LoVo (cell line): ENCODE results near the gene STK17B.
A peak's percentile ranks its signal among the peaks of the same experiment; 100 is the strongest.

ENCODE experiments used
- DNase-seq: peaks from one replicate; pipeline ENCODE4 v3.0.0-alpha.2; 2016; ENCODE audit warnings: low spot score

The STK17B gene

GRCh38 chr2:196155575-196155974, 15.8 kb downstream of the STK17B start:
- no peak for DNase-seq

DNA sequence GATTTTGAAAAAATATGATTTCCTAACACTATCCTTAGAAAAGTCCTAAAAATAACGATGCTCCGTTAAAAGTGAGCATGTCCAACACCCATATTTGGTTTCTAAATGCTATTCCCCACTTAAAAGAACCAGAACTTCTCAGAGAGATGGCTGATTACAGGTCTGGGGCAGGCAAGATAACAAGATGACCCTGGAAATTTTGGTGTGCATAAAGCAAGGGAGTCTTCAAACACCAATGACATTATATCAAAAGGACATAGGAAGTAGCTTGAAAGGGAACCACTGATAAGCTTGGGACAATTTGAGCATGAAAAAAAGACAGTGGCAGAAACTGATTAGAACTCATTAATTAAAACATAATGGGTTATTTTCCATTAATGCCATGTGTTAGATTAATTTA, 17.9 kb downstream of the STK17B start:
- no peak for DNase-seq

GRCh38 chr2:196149948-196150347, 21.4 kb downstream of the STK17B start:
- no peak for DNase-seq

GRCh38 chr2:196148736-196149135, 22.6 kb downstream of the STK17B start:
- DNase-seq = no peak

DNA sequence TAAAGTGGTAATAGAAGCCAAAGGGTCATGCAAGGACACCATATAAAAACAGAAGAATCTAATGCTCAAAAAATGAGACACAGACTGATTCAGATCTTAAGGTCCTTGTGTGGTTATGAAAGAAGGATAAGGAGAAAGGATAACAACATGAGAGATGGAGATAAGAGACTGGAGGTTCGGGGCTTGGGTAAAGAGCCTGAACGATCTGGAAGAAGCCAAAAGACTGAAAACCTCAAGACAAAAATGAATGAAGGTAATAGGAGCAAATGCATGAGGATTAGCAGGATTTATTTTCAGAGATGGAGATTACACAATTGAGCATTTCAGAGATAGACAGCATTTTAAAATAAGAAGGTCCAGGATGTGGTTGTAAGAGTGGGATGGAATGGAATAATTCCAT, 26.1 kb downstream of the STK17B start:
- no peak for DNase-seq

DNA sequence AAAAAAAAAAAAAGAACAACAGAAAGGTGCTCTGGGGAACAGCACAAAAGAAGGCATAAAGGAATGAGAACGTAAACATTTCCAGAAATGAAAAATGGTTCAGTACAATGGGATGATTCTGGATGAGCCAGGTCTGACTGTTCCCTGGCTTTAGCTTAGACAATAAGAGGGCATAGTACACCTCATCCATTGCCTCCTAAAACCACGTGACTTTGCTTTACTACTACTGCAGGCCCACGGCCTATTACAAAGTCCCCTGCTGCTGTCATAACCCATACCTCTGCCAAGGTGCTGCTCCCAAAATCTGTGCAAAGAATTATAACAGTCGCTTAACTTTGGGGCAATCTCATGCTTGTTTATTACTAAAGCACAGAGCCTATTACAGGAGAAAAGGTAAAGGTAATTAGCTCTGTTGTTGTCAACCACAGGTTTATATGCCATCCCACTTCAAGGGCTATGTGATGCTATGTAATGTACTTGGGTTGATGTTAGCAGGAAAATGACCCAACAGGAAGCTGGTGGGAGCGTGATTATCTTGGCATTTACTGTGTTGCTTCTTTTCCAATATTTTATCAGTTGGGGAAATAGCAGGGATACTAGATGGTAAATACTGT, 26.8 kb downstream of the STK17B start:
- no peak for DNase-seq

DNA sequence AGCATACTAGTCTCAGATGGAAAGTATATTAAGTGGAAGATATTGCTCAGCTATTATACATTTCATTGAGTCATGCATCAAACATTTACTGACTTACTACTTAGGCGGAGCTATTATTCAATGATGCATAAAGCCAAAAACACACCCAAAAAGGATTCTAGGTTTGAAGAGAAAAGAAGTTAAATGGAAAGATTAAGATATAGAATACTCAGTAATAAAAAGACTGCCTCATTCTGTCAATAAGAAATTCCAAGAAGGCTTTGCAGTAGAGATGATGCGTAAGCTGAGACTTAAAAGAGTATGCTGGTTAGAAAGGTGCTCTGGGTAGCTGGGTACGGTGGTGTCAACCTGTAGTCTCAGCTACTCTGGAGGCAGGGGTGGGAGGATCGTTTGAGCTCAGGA, 27.6 kb downstream of the STK17B start:
- no peak for DNase-seq

- DNase-seq = no peak
These were observed 28.6 kb downstream of the STK17B start for GRCh38 chr2:196142825-196143224.

DNA sequence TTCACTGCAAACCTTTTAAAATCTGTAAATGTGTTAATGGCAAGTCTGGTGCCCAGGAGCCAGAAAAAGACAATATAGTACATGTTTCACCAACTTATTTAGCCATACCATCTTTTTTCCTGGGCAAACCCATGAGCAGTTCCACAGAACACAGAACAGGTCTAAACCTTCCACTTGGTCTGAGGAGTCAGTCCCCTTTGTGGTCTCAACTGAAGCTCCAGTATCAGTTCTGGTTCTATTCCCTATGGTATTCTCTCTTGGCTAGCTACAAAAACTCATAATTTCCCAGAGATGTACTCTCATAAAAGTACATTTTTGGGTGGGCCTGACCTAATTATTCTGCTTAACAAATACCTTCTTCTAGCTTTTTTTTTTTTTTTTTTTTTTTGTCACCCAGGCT, 31.2 kb downstream of the STK17B start:
- no peak for DNase-seq

- no peak for DNase-seq
These were observed 34.1 kb downstream of the STK17B start for GRCh38 chr2:196137271-196137670.

DNA sequence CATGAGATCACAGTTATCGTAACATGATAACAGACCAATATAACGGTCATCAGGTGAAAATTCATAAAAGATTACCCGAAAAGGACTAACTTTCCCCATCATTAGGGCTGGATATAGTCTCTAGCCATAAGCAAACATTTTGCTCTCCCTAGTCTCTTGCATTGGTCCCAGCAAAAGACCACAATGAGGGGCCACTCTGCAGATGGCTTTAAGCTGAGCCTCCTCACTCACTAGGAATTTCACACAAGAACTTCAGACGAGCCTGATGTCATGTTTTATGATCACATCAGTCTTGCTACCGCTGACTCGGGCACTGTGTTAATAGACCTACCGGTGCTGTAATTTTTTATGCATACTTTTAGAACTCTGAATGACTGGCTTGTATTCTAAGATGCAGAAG, 35.2 kb downstream of the STK17B start:
- no peak for DNase-seq

DNA sequence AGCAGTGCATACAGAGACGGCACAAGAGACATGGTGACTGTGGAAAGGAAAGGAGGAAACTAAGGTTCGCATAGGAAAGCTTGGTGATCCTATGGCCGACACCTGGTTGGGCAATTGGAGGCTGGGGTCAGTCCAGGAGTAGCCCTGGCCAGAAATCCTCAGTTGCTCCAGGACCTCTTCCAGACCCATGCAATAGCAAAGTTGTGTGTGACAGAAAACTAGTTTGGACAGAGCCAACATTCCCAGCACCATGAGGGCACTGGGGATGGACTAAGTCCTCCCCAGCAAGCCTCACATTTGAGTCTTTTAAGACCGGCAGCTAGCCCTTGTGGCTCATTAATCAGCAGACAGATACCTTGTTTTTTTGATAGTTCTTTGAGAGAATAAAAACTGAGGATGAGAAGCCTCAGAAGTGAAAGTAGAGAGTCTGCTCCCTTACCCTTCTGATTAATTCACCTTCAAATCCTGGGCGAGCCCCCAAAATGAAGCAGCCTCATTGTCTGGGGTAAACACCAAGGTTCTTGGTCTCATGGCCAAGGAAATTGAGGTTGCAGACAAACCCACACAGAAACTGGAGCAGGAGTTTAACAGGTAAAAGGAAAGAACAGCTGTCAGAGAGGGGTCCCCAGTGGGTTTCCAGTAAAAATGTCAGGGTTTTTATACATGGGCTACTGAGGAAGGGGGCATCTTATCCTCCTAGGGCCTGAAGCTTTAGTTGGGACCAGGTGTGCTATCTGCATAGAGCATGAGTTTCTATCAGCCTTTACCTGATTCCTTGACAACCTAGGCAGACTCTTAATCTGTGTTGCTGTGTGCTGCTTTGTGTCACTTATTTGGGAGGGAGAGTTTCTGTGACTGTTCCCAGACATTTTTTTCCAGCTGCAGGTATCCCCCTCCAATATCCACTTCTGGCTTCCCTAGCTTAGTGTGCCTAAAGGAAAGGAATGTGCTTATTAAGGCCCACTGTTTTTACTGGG, 39.1 kb downstream of the STK17B start:
- no peak for DNase-seq

- peak; percentile 40 for DNase-seq
These were observed 39.9 kb downstream of the STK17B start for GRCh38 chr2:196131384-196131937.

GRCh38 chr2:196130039-196130825, 41.1 kb downstream of the STK17B start:
- no peak for DNase-seq

DNA sequence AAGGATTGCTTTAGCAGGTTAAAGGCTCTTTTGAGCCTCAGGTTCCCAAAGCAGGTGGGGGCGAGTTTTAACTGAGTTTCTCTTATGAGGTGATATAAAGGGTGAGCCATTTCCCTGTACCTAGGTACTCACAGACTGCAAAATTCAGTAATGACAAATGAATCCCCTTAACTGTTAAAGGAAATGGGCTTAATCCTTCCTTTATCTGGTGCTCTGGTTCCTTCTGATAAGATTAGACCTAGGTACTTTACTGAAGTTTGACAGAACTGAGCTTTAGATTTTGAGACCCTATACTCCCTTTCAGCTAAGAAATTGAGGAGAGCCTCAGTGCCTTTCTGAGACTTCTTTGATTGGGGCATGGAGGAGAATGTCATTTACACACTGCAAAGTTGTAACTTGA, 42.6 kb downstream of the STK17B start:
- no peak for DNase-seq

GRCh38 chr2:196125596-196125995, 45.8 kb downstream of the STK17B start:
- no peak for DNase-seq

DNA sequence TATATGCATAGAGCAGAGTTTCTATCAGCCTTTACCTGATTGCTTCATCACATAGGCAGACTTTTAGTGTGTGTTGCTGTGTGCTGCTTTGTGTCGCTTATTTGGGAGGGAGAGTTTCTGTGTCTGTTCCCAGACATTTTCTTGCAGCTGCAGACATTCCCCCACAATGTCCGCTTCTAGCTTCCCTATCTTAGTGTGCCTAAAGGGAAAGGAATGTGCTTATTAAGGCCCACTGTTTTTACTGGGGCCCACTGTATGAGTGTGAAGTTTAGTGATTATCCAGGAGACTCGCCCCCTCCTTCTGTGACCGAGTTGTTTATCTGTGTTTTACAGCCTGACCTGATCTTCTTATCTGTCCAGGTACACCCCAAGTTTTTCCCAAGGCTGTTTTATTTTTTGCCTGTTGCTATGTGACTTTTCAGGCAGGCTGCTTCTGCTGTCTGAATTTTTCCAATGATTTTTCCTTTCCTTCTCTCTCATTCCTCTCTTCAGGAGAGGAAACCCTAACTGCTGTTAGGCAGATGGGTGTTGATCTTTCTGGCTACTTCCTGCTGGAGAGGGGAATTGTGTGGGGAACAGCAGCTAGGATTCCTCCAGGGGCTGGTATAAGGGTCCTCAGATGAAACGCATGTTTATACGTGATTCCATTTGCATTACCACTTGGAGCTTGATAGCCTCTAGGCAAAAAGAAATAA, 47.6 kb downstream of the STK17B start:
- DNase-seq = no peak

GRCh38 chr2:196119926-196120325, 51.5 kb downstream of the STK17B start:
- no peak for DNase-seq

GRCh38 chr2:196117214-196117705, 54.1 kb downstream of the STK17B start:
- DNase-seq = no peak

GRCh38 chr2:196113061-196113974, 58.1 kb downstream of the STK17B start:
- peak; percentile 35 for DNase-seq
